DMS 273 (cell line): Measurements from ENCODE around the gene NAA80.

ENCODE experiments used
- DNase-seq: peaks from one replicate; lab custom pipeline; 2025; ENCODE audit not compliant: unreplicated experiment; lab: John Stamatoyannopoulos, UW

NAA80 gene

GRCh38 chr3:50330330-50330729 lies 31.1 kb upstream of the NAA80 start:
- DNase-seq = no peak

- DNase-seq = peak; percentile 97
These were observed 28.9 kb upstream of the NAA80 start, which contains the start of gene TUSC2 for GRCh38 chr3:50327943-50328691. Gene TUSC2, minus strand, starts transcription at chr3:50328223. Its CDS starts 124 bp downstream, at chr3:50328099.

- DNase-seq = no peak
These were observed 27.9 kb upstream of the NAA80 start for GRCh38 chr3:50327129-50327528.

GRCh38 chr3:50326182-50326541 lies 27.0 kb upstream of the NAA80 start:
- DNase-seq = no peak

- no peak for DNase-seq
These were observed 26.4 kb upstream of the NAA80 start for GRCh38 chr3:50325497-50326181.

GRCh38 chr3:50325113-50325480 lies 25.9 kb upstream of the NAA80 start:
- no peak for DNase-seq

- DNase-seq = peak; percentile 82
These were observed 25.3 kb upstream of the NAA80 start for GRCh38 chr3:50324351-50325112.

GRCh38 chr3:50323614-50324199 lies 24.5 kb upstream of the NAA80 start:
- no peak for DNase-seq

- no peak for DNase-seq
These were observed 23.9 kb upstream of the NAA80 start for GRCh38 chr3:50323092-50323600.

GRCh38 chr3:50322386-50323091 lies 23.3 kb upstream of the NAA80 start, which contains the start of gene HYAL2:
Gene HYAL2, minus strand, starts transcription at chr3:50322745. Its CDS starts 2,256 bp downstream, at chr3:50320489.
- DNase-seq = no peak

GRCh38 chr3:50322115-50322385 lies 22.8 kb upstream of the NAA80 start:
- no peak for DNase-seq

- peak; percentile 90 for DNase-seq
These were observed 22.3 kb upstream of the NAA80 start for GRCh38 chr3:50321336-50322114.

GRCh38 chr3:50320853-50321335 lies 21.7 kb upstream of the NAA80 start:
- DNase-seq = peak; percentile 86

- no peak for DNase-seq
These were observed 20.9 kb upstream of the NAA80 start for GRCh38 chr3:50319894-50320625.

- DNase-seq = no peak
These were observed 20.1 kb upstream of the NAA80 start for GRCh38 chr3:50319181-50319893.

GRCh38 chr3:50318615-50319014 lies 19.4 kb upstream of the NAA80 start:
- no peak for DNase-seq

- DNase-seq = no peak
These were observed 19.0 kb upstream of the NAA80 start for GRCh38 chr3:50318163-50318562.

- no peak for DNase-seq
These were observed 18.1 kb upstream of the NAA80 start for GRCh38 chr3:50317300-50317699.
